NT2/D1 (cell line): ENCODE measurements around the gene PPP1R36.

Source experiments
- SUZ12 ChIP-seq: IDR thresholded peaks from 2 replicates; pipeline ENCODE4 v1.6.1; 2011; ENCODE audit not compliant: insufficient read length, insufficient read depth; ENCODE audit errors: extremely low read depth
- YY1 ChIP-seq: IDR thresholded peaks from 2 replicates; pipeline ENCODE4 v1.6.1; 2011; ENCODE audit not compliant: insufficient read length, insufficient read depth
- ZNF274 ChIP-seq: IDR thresholded peaks from 2 replicates; pipeline ENCODE4 v1.6.1; 2011; ENCODE audit warnings: mild to moderate bottlenecking, low read depth, low read length

- no peak for TF ChIP-seq SUZ12
- no peak for TF ChIP-seq ZNF274
- no peak for TF ChIP-seq YY1
Measured at GRCh38 chr14:64598404-64598803, 48.6 kb downstream of the PPP1R36 start.
